ENCODE measurements around the gene SIAE.

Gene SIAE

DNA sequence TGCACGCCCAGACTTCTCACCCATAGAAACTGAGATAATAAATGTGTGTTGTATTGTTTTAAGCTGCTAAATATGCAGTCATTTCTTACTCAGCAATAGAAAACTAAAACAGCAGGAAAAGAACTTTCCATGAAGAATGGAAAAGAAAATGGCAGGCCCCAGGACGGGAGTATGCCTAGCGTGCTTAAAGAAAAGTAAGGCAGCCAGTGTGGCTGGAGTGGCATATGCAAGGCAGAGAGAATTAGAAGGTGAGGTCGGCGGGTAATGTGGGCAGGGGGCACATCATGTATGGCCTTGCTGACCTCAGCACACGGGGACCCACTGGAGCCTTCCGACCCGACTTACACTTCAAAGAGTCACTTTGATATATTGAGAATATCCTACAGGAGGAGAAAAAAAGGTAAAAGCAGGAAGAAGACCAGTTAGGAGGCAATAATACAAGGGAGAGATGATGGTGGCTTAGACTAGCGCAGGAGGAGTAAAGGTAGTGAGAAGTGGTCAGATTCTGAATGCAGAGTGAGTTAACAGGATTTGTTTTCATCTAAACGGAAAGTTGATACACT lies 30.4 kb downstream of the SIAE start:
- DNase-seq (ENCODE audit: low read depth) = no peak
- TF ChIP-seq, protein P1, sequence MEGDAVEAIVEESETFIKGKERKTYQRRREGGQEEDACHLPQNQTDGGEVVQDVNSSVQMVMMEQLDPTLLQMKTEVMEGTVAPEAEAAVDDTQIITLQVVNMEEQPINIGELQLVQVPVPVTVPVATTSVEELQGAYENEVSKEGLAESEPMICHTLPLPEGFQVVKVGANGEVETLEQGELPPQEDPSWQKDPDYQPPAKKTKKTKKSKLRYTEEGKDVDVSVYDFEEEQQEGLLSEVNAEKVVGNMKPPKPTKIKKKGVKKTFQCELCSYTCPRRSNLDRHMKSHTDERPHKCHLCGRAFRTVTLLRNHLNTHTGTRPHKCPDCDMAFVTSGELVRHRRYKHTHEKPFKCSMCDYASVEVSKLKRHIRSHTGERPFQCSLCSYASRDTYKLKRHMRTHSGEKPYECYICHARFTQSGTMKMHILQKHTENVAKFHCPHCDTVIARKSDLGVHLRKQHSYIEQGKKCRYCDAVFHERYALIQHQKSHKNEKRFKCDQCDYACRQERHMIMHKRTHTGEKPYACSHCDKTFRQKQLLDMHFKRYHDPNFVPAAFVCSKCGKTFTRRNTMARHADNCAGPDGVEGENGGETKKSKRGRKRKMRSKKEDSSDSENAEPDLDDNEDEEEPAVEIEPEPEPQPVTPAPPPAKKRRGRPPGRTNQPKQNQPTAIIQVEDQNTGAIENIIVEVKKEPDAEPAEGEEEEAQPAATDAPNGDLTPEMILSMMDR (conservative IDR thresholded peaks at IDR 0.05; ENCODE audit: control insufficient read depth, insufficient read depth, low read depth, low read length) = no peak
- no peak overlapping the region for H3K4me3 ChIP-seq (ENCODE audit: control insufficient read depth, low read depth, low read length)

DNA sequence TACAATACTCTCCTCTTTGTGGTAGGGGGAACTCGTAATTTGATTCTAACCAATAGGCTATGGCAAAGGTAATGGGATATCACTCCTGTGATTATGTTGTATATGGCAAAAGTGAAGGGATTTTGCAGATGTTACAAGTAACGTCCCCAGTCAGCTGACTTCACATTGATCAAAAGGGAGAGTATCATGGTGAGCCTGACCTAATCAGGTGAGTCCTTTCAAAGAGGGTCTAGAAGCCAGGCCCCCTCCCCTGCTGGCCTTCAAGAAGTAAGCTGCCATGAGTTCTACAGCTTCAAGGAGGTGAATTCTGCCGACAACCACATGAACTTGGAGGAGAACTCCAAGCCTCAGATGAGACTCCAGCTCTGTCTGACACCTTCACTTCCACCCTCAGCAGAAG lies 30.9 kb downstream of the SIAE start:
- TF ChIP-seq, protein P1 (conservative IDR thresholded peaks at IDR 0.05; ENCODE audit: control insufficient read depth, insufficient read depth, low read depth, low read length) = no peak
- no peak overlapping the region for H3K4me3 ChIP-seq (ENCODE audit: control insufficient read depth, low read depth, low read length)
- DNase-seq (ENCODE audit: low read depth) = no peak

DNA sequence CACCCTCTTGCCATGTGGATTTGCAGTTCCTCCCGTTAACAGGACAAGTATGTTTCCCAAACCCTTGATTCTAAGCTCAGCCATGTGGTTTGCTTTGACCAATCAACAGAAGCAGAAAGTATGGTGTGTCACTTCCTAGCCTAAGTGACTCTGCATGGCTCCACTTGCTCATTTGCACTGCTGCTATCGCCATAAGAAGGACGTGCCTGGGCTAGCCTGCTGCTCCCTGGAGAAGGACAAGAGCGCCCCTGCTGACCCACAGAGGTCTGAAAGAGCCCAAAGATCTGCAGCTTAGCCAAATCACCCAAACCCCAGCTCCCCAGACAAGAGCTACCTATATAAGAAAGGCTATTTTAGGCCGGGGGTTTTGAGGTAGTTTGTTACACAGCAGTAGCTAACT lies 32.9 kb downstream of the SIAE start:
- TF ChIP-seq, protein P1 (conservative IDR thresholded peaks at IDR 0.05; ENCODE audit: control insufficient read depth, insufficient read depth, low read depth, low read length) = no peak
- DNase-seq (ENCODE audit: low read depth) = peak; percentile 15
- H3K4me3 ChIP-seq (ENCODE audit: control insufficient read depth, low read depth, low read length) = no peak overlapping the region

DNA sequence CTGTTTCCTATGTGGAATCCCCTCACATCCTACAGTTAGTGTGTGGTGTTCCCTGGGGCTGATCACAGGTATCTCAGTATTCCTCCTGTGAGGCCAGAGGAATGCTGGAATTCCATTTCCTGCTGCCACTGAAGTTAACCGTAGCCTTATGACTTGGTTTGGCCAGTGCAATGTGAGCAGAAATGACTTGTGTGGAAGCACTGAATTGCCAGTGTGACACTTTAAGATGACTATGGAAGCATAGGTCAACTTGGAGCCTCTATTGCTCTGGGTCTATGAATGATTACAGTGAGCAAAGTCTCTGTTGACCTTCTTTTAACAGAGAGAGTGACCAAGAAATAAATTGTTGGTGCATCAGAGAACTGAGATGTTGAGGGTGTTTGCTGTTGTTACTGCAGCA lies 34.4 kb downstream of the SIAE start:
- DNase-seq (ENCODE audit: low read depth) = no peak
- TF ChIP-seq, protein P1 (conservative IDR thresholded peaks at IDR 0.05; ENCODE audit: control insufficient read depth, insufficient read depth, low read depth, low read length) = no peak
- no peak overlapping the region for H3K4me3 ChIP-seq (ENCODE audit: control insufficient read depth, low read depth, low read length)

DNA sequence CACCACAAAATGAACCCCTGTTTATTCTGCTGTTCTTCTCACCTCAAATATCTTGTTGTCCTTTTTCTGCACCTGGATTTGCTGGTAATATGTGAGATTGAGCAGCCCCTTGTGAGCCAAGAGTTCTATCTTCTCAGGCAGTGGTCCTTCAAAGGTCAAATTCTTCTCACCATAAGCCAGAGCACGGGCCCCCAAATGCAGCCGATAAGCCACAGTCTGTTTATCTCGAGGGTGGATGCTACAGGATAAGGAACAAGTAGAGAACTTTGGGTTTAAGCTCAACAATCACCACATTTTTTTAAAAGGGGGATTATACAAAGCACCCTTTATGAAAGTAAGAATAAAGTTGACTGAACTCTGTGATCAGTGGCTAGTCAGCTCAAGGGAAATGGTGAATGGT lies 35.0 kb downstream of the SIAE start:
- TF ChIP-seq, protein P1 (conservative IDR thresholded peaks at IDR 0.05; ENCODE audit: control insufficient read depth, insufficient read depth, low read depth, low read length) = no peak
- H3K4me3 ChIP-seq (ENCODE audit: control insufficient read depth, low read depth, low read length) = no peak overlapping the region
- DNase-seq (ENCODE audit: low read depth) = no peak

DNA sequence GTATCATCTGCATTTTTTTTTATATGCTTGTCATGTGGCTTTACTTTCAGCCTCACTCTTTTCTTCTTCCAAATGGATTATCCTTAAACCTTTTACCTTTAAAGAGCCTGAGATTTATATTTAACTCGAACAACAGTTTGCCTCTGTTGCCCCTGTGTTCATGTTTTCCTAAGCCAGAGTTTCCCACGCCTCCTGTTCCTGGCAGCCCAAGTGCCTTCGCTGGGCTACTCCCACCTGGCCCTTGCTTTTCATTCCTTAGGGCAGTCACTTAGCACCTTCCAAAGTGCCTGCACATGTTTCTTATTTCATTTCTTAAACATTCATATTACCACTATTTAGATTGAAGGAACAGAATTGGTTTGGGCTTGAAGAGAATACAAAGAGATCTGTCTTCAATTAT lies 37.6 kb downstream of the SIAE start:
- TF ChIP-seq, protein P1 (conservative IDR thresholded peaks at IDR 0.05; ENCODE audit: control insufficient read depth, insufficient read depth, low read depth, low read length) = no peak
- no peak overlapping the region for H3K4me3 ChIP-seq (ENCODE audit: control insufficient read depth, low read depth, low read length)
- DNase-seq (ENCODE audit: low read depth) = no peak

DNA sequence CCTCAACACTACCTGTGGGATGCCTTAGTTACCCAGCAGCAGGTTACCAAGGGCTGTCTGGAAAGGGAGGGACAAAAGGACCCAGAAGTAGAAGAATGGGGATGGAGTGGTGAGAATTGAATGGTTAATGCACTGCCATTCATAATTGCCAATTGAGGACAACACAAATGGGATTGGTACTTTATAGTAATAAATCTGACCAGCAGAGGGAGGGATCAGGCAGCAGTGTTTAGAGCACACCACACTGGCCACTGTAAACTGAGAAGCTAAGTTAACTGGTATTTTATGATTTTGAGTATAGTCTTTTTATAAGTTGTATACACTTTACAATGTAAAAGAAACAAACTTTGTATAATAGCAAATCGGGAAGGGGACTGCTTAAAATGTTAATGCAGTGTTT lies 40.2 kb downstream of the SIAE start:
- TF ChIP-seq, protein P1 (conservative IDR thresholded peaks at IDR 0.05; ENCODE audit: control insufficient read depth, insufficient read depth, low read depth, low read length) = peak; percentile 37
- peak; percentile 25 for DNase-seq (ENCODE audit: low read depth)
- no peak overlapping the region for H3K4me3 ChIP-seq (ENCODE audit: control insufficient read depth, low read depth, low read length)

Measured in fibroblast of mammary gland (primary cell).